A673 (cell line): ENCODE measurements around the gene BIVM. TPM values are rescaled to one million over a fixed set of nuclear protein-coding genes. Genes with fewer than 3 reads are reported as not detected.

Experiments used
- BruUV-seq: library from RNA; stranded (reverse); fragments of 400-500 nt; replicated peaks from 2 replicates; lab custom pipeline; 2021; lab: Mats Ljungman, UMichigan
- CTCF ChIA-PET: fragments of 300-600 bp; sonication (Branson Sonifier 250); formaldehyde crosslinking; loops from one replicate; lab custom pipeline; 2022; ENCODE audit warnings: antibody characterized with exemption; lab: Charles Lee
- POLR2A ChIA-PET: fragments of 300-600 bp; sonication (Branson Sonifier 250); formaldehyde crosslinking; loops from one replicate; lab custom pipeline; 2022; ENCODE audit warnings: antibody characterized with exemption; ENCODE audit not compliant: low non-redundant PET; lab: Charles Lee
- DNase-seq: peaks from one replicate; pipeline ENCODE4 v3.0.0-alpha.2; 2015; ENCODE audit warnings: low spot score
- H3K27ac ChIP-seq: fragments of 200-600 bp; sonication (generic); 2 replicates; pipeline ENCODE4 v1.5.1; 2016; ENCODE audit warnings: mixed run types, low read depth, mild to moderate bottlenecking, mixed read lengths, antibody characterized with exemption, low read length; ENCODE audit not compliant: poor library complexity, severe bottlenecking
- H3K27me3 ChIP-seq: fragments of 200-600 bp; sonication (generic); replicated peaks from 2 replicates; pipeline ENCODE4 v1.6.1; 2017; ENCODE audit warnings: mixed run types, low read depth, mild to moderate bottlenecking, mixed read lengths, antibody characterized with exemption, low read length; ENCODE audit not compliant: insufficient read depth, poor library complexity
- H3K36me3 ChIP-seq: fragments of 200-600 bp; sonication (generic); 2 replicates; pipeline ENCODE4 v1.6.1; 2016; ENCODE audit warnings: mixed run types, mild to moderate bottlenecking, mixed read lengths, antibody characterized with exemption, low read length; ENCODE audit not compliant: insufficient read depth, poor library complexity, severe bottlenecking
- H3K4me1 ChIP-seq: fragments of 200-600 bp; sonication (generic); 2 replicates; pipeline ENCODE4 v1.6.1; 2017; ENCODE audit warnings: mixed run types, mild to moderate bottlenecking, mixed read lengths, antibody characterized with exemption, low read length; ENCODE audit not compliant: insufficient read depth, poor library complexity, severe bottlenecking
- H3K4me3 ChIP-seq: fragments of 200-600 bp; sonication (generic); 2 replicates; pipeline ENCODE4 v1.5.1; 2016; ENCODE audit warnings: low read depth, mixed run types, mild to moderate bottlenecking, mixed read lengths, low read length; ENCODE audit not compliant: poor library complexity, severe bottlenecking
- H3K9me3 ChIP-seq: fragments of 200-600 bp; sonication (generic); 2 replicates; pipeline ENCODE4 v1.6.1; 2016; ENCODE audit warnings: mixed run types, low read depth, mild to moderate bottlenecking, mixed read lengths, antibody characterized with exemption, low read length; ENCODE audit not compliant: poor library complexity, severe bottlenecking
- CTCF ChIP-seq: fragments of 300-800, 200-600 bp; sonication (generic); conservative IDR thresholded peaks from 2 replicates; pipeline ENCODE4 v1.5.1; 2017; ENCODE audit warnings: low read depth, mild to moderate bottlenecking, antibody characterized with exemption, low read length, moderate library complexity, mixed read lengths
- EZH2 ChIP-seq: fragments of 200-600 bp; sonication (generic); IDR thresholded peaks from 2 replicates; pipeline ENCODE4 v1.6.1; 2017; ENCODE audit warnings: borderline replicate concordance, low read depth, mild to moderate bottlenecking, mixed read lengths, antibody characterized with exemption, low read length; ENCODE audit not compliant: poor library complexity, severe bottlenecking
- intact Hi-C: fragments of 100-400 bp; cut with micrococcal nuclease; formaldehyde crosslinking; loops from one replicate; pipeline ENCODE4 v1.10.0; 2022; ENCODE audit not compliant: unreplicated experiment
- total RNA-seq: library from RNA; stranded (reverse); gene quantifications from 2 replicates; pipeline ENCODE4 v1.2.3, GENCODE V29; 2021

BIVM gene
- total RNA-seq, 1 experiment from 2014 or later = 19.5 TPM

GRCh38 chr13:102839462-102839861 lies 40.5 kb downstream of the BIVM start:
- TF ChIP-seq EZH2 (no peak), CTCF (no peak)
- POLR2A ChIA-PET = no interaction called here
- intact Hi-C loops = no loop called here

GRCh38 chr13:102845289-102845629 lies 46.3 kb downstream of the BIVM start:
- Histone ChIP-seq H3K4me1 (peaks cover 9% of the 10 kb centered on the region), H3K9me3 (no peaks in the 10 kb centered on the region), H3K27ac (peak overlapping the region; percentile 92), H3K27me3 (no peaks in the 10 kb centered on the region), H3K36me3 (no peaks in the 10 kb centered on the region), H3K4me3 (peak overlapping the region; percentile 89)
- no peak for DNase-seq
- ChIA-PET CTCF (interaction anchor here (1.3 kb wide), 1 partner anchor 46 kb away, joined by 6 read pairs; the partner anchor contains the start of genes BIVM and POGLUT2), POLR2A (no interaction called here)
- intact Hi-C loops = loop anchor here (5.0 kb wide), 1 partner anchor 193 kb away; no protein-coding TSS in a partner anchor
- TSS peak; percentile 96 for BruUV-seq
- TF ChIP-seq EZH2 (no peak), CTCF (no peak)

More at GRCh38 chr13:102839462-102839861, 40.5 kb downstream of the BIVM start:
- no peak overlapping the region for H3K27ac ChIP-seq
- DNase-seq = no peak
- no peak overlapping the region for H3K4me3 ChIP-seq
- no peaks in the 10 kb centered on the region for H3K4me1 ChIP-seq
- H3K36me3 ChIP-seq = peaks cover 3% of the 10 kb centered on the region
- BruUV-seq = no TSS peak
- CTCF ChIA-PET = no interaction called here
- H3K27me3 ChIP-seq = no peaks in the 10 kb centered on the region
- no peaks in the 10 kb centered on the region for H3K9me3 ChIP-seq

- H3K36me3 ChIP-seq = no peaks in the 10 kb centered on the region
- H3K4me1 ChIP-seq = peaks cover 9% of the 10 kb centered on the region
- peak within 1 kb of the TSS; percentile 89 for H3K4me3 ChIP-seq
- TF ChIP-seq EZH2 (no peak), CTCF (no peak)
- ChIA-PET POLR2A (interaction anchor here (0.5 kb wide), 1 partner anchor 254 kb away, joined by 5 read pairs; no protein-coding TSS in a partner anchor), CTCF (interaction anchor here (1.1 to 1.3 kb wide), 2 partner anchors 46 to 121 kb away, joined by 3 to 6 read pairs; partner anchors contain the start of genes BIVM and POGLUT2)
- intact Hi-C loops = loop anchor here (1.0 to 5.0 kb wide), 3 partner anchors 46 to 193 kb away; partner anchors contain the start of genes BIVM and TEX30
- H3K27ac ChIP-seq = peak within 1 kb of the TSS; percentile 92
- no peaks in the 10 kb centered on the region for H3K9me3 ChIP-seq
- BruUV-seq = no TSS peak
- DNase-seq = peak; percentile 97
- no peaks in the 10 kb centered on the region for H3K27me3 ChIP-seq
These were observed 46.8 kb downstream of the BIVM start, which contains the start of gene ERCC5 for GRCh38 chr13:102845630-102846260. TSS of gene ERCC5 (plus strand) at chr13:102846032. CDS start at chr13:102846267, 235 bp downstream.
